ENCODE measurements around the gene NPFFR2.
"Not testable (repeated sequence)": the region's sequence is repeated elsewhere in the genome, so short reads cannot be mapped to it uniquely, and the experiment has no call there.

The NPFFR2 gene

GRCh38 chr4:72119946-72120345 lies 88.1 kb downstream of the NPFFR2 start:
- TF ChIP-seq POLR2AphosphoS5 (IDR thresholded peaks at IDR 0.05; ENCODE audit: borderline replicate concordance, low read depth, low read length) (no peak), FOXP2 (optimal IDR thresholded peaks at IDR 0.05; ENCODE audit: control extremely low read depth, extremely low read length, insufficient read depth) (no peak), EZH2 (IDR thresholded peaks at IDR 0.05) (no peak)
- Histone ChIP-seq H3K27ac (no peak overlapping the region), H3K36me3 (ENCODE audit: insufficient read depth, low read length) (no peaks in the 10 kb centered on the region), H3K9ac (ENCODE audit: insufficient read length) (no peak overlapping the region), H3K9me3 (ENCODE audit: low read depth, low read length) (no peaks in the 10 kb centered on the region), H3K4me3 (no peak overlapping the region)
- no peak for DNase-seq (ENCODE audit: low read depth, low spot score)

- no peak overlapping the region for H3K4me3 ChIP-seq
- no peak overlapping the region for H3K27ac ChIP-seq
- H3K9me3 ChIP-seq (ENCODE audit: low read depth, low read length) = no peaks in the 10 kb centered on the region
- DNase-seq (ENCODE audit: low read depth, low spot score) = no peak
- H3K9ac ChIP-seq (ENCODE audit: insufficient read length) = no peak overlapping the region
- no peaks in the 10 kb centered on the region for H3K36me3 ChIP-seq (ENCODE audit: insufficient read depth, low read length)
- no peak for TF ChIP-seq POLR2AphosphoS5 (IDR thresholded peaks at IDR 0.05; ENCODE audit: borderline replicate concordance, low read depth, low read length)
- TF ChIP-seq FOXP2 (optimal IDR thresholded peaks at IDR 0.05; ENCODE audit: control extremely low read depth, extremely low read length, insufficient read depth) = no peak
- no peak for TF ChIP-seq EZH2 (IDR thresholded peaks at IDR 0.05)
These were observed 96.9 kb downstream of the NPFFR2 start for GRCh38 chr4:72128741-72129140.

- Histone ChIP-seq H3K36me3 (ENCODE audit: insufficient read depth, low read length) (no peaks in the 10 kb centered on the region), H3K4me3 (no peak overlapping the region), H3K9ac (ENCODE audit: insufficient read length) (no peak overlapping the region), H3K27ac (no peak overlapping the region), H3K9me3 (ENCODE audit: low read depth, low read length) (no peaks in the 10 kb centered on the region)
- no peak for TF ChIP-seq FOXP2 (optimal IDR thresholded peaks at IDR 0.05; ENCODE audit: control extremely low read depth, extremely low read length, insufficient read depth)
- no peak for TF ChIP-seq EZH2 (IDR thresholded peaks at IDR 0.05)
- TF ChIP-seq POLR2AphosphoS5 (IDR thresholded peaks at IDR 0.05; ENCODE audit: borderline replicate concordance, low read depth, low read length) = no peak
- no peak for DNase-seq (ENCODE audit: low read depth, low spot score)
These were observed 104.6 kb downstream of the NPFFR2 start for GRCh38 chr4:72136429-72136828.

- H3K4me3 ChIP-seq; H3K27ac ChIP-seq; DNase-seq (ENCODE audit: low read depth, low spot score); H3K9me3 ChIP-seq (ENCODE audit: low read depth, low read length); H3K36me3 ChIP-seq (ENCODE audit: insufficient read depth, low read length); H3K9ac ChIP-seq (ENCODE audit: insufficient read length): not testable (repeated sequence)
These were observed 108.2 kb downstream of the NPFFR2 start for GRCh38 chr4:72139997-72140396.

GRCh38 chr4:72144241-72144640 lies 112.4 kb downstream of the NPFFR2 start:
- TF ChIP-seq EZH2 (IDR thresholded peaks at IDR 0.05) (no peak), POLR2AphosphoS5 (IDR thresholded peaks at IDR 0.05; ENCODE audit: borderline replicate concordance, low read depth, low read length) (no peak), FOXP2 (optimal IDR thresholded peaks at IDR 0.05; ENCODE audit: control extremely low read depth, extremely low read length, insufficient read depth) (no peak)
- H3K4me3 ChIP-seq = no peak overlapping the region
- no peak for DNase-seq (ENCODE audit: low read depth, low spot score)

GRCh38 chr4:72152731-72153130 lies 120.9 kb downstream of the NPFFR2 start:
- Histone ChIP-seq H3K4me3 (no peak overlapping the region), H3K36me3 (ENCODE audit: insufficient read depth, low read length) (no peaks in the 10 kb centered on the region), H3K9me3 (ENCODE audit: low read depth, low read length) (peaks cover 2% of the 10 kb centered on the region; the same call in 1 of the 2 replicates), H3K9ac (ENCODE audit: insufficient read length) (no peak overlapping the region), H3K27ac (no peak overlapping the region)
- DNase-seq (ENCODE audit: low read depth, low spot score) = no peak
- no peak for TF ChIP-seq POLR2AphosphoS5 (IDR thresholded peaks at IDR 0.05; ENCODE audit: borderline replicate concordance, low read depth, low read length)
- TF ChIP-seq FOXP2 (optimal IDR thresholded peaks at IDR 0.05; ENCODE audit: control extremely low read depth, extremely low read length, insufficient read depth) = no peak
- no peak for TF ChIP-seq EZH2 (IDR thresholded peaks at IDR 0.05)

More at GRCh38 chr4:72144241-72144640, 112.4 kb downstream of the NPFFR2 start:
- H3K27ac ChIP-seq = no peak overlapping the region
- no peaks in the 10 kb centered on the region for H3K9me3 ChIP-seq (ENCODE audit: low read depth, low read length)
- no peak overlapping the region for H3K9ac ChIP-seq (ENCODE audit: insufficient read length)
- H3K36me3 ChIP-seq (ENCODE audit: insufficient read depth, low read length) = no peaks in the 10 kb centered on the region

GRCh38 chr4:72153634-72154033 lies 121.8 kb downstream of the NPFFR2 start:
- H3K9me3 ChIP-seq (ENCODE audit: low read depth, low read length); H3K9ac ChIP-seq (ENCODE audit: insufficient read length); DNase-seq (ENCODE audit: low read depth, low spot score); H3K27ac ChIP-seq; H3K36me3 ChIP-seq (ENCODE audit: insufficient read depth, low read length); H3K4me3 ChIP-seq: not testable (repeated sequence)

- not testable (repeated sequence) for H3K9me3 ChIP-seq (ENCODE audit: low read depth, low read length); H3K27ac ChIP-seq; H3K4me3 ChIP-seq; DNase-seq (ENCODE audit: low read depth, low spot score); H3K36me3 ChIP-seq (ENCODE audit: insufficient read depth, low read length); H3K9ac ChIP-seq (ENCODE audit: insufficient read length)
These were observed 137.5 kb downstream of the NPFFR2 start for GRCh38 chr4:72169285-72169684.

GRCh38 chr4:72169861-72170260 lies 138.1 kb downstream of the NPFFR2 start:
- Histone ChIP-seq H3K4me3 (no peak overlapping the region), H3K9me3 (ENCODE audit: low read depth, low read length) (no peaks in the 10 kb centered on the region), H3K27ac (no peak overlapping the region), H3K9ac (ENCODE audit: insufficient read length) (no peak overlapping the region), H3K36me3 (ENCODE audit: insufficient read depth, low read length) (no peaks in the 10 kb centered on the region)
- DNase-seq (ENCODE audit: low read depth, low spot score) = no peak
- no peak for TF ChIP-seq FOXP2 (optimal IDR thresholded peaks at IDR 0.05; ENCODE audit: control extremely low read depth, extremely low read length, insufficient read depth)
- TF ChIP-seq POLR2AphosphoS5 (IDR thresholded peaks at IDR 0.05; ENCODE audit: borderline replicate concordance, low read depth, low read length) = no peak
- TF ChIP-seq EZH2 (IDR thresholded peaks at IDR 0.05) = no peak

- Histone ChIP-seq H3K4me3 (no peak overlapping the region), H3K9ac (ENCODE audit: insufficient read length) (no peak overlapping the region), H3K9me3 (ENCODE audit: low read depth, low read length) (no peaks in the 10 kb centered on the region), H3K27ac (no peak overlapping the region), H3K36me3 (ENCODE audit: insufficient read depth, low read length) (no peaks in the 10 kb centered on the region)
- DNase-seq (ENCODE audit: low read depth, low spot score) = no peak
- no peak for TF ChIP-seq POLR2AphosphoS5 (IDR thresholded peaks at IDR 0.05; ENCODE audit: borderline replicate concordance, low read depth, low read length)
- no peak for TF ChIP-seq FOXP2 (optimal IDR thresholded peaks at IDR 0.05; ENCODE audit: control extremely low read depth, extremely low read length, insufficient read depth)
- TF ChIP-seq EZH2 (IDR thresholded peaks at IDR 0.05) = no peak
These were observed 140.0 kb downstream of the NPFFR2 start for GRCh38 chr4:72171761-72172160.

Measured in SK-N-MC (cell line).